HG02973 (cell line): ENCODE measurements around the gene FOXA3.

ENCODE experiments used
- ATAC-seq: cut with Tn5 transposase; IDR thresholded peaks from one replicate; pipeline ENCODE4 v1.9.1; 2021; ENCODE audit warnings: moderate library complexity; ENCODE audit not compliant: unreplicated experiment

FOXA3 gene

GRCh38 chr19:45872095-45872919 lies 8.2 kb downstream of the FOXA3 start:
- ATAC-seq, result no peak

DNA sequence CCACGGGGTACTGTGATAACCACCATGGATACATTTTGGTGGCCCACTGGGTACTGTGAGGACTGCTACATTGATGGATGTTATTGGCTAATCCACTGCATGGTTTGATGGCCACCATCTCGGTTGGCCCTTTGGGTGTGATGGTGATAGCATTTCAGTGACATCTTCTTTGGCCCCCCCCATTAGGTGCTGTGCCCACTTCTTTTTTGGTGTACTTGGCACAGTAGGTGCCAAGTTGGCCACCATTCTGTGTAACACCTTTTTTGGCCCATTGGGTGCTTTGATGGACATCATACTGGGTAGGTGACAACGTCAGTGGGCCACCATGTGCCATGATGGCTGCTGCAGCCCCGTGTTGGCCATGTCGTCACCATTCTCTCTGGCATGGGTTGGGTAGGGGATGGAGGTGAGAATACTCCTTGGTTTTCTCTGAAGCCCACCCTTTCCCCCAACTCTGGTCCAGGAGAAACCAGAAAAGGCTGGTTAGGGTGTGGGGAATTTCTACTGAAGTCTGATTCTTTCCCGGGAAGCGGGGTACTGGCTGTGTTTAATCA lies 9.2 kb downstream of the FOXA3 start:
- no peak for ATAC-seq

GRCh38 chr19:45874620-45874966 lies 10.5 kb downstream of the FOXA3 start:
- no peak for ATAC-seq

- no peak for ATAC-seq
Observed at GRCh38 chr19:45876161-45876410, 12.0 kb downstream of the FOXA3 start.

GRCh38 chr19:45876411-45877197 lies 12.5 kb downstream of the FOXA3 start:
- ATAC-seq, result no peak

DNA sequence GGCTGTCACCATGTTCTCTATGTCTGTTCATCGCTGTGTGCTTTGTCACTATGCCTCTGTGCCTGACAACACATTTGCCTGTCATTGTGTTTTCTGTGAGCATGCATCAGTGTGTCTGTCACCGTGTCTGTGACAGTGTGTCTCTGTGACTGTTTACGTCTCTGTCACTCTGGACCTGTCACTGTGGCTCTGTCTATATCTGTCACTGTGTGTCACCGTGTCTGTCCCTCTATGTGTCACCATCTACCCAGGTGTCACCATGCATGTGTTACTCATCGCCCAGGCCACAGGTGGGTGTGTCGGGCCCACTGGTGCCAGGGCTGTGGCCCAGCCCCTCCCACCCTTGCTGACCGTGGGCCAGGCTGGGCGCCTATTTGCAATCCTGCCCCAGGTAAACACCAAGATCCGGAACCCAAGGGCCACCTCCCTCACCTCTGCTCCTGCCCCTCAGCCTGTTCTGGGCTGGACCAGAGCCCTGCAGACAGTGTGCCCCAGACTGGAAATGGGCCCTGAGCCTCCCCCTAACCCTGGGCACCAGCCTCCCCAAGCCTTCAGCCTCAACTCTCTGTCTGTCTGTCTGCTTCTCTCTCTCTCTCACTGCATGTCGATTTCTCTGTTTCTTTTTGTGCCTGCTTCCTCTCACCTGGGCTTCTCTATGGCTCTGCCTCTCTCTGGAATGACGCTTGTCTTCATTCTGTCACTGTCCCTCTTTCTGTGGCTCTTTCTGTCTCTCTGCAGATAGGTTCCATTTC lies 14.1 kb downstream of the FOXA3 start:
- ATAC-seq, result no peak

DNA sequence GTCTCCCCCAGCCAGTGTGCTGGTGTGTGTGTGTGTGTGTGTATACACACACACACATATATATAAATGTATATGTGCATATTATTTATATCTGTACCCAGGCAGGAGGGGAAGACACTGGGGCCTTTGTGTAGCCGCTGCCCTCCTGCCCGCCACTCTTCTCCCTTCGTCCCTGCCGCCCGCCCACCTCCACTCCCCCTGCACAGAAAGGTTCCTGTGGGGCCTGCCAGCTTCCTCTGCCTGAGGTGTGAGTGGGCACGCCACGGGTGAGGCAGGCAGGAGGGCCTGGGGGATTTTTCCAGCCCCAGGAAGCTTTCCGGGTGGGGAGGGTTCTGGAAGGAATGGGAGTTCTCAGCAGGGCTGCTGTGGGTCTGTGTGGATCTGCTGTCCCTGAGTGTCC lies 14.9 kb downstream of the FOXA3 start:
- ATAC-seq, result no peak

- ATAC-seq, result no peak
Observed at GRCh38 chr19:45879971-45880370, 15.8 kb downstream of the FOXA3 start.

GRCh38 chr19:45881082-45881908 lies 17.2 kb downstream of the FOXA3 start:
- ATAC-seq, result no peak

- no peak for ATAC-seq
Observed at GRCh38 chr19:45881909-45882528, 17.9 kb downstream of the FOXA3 start.

DNA sequence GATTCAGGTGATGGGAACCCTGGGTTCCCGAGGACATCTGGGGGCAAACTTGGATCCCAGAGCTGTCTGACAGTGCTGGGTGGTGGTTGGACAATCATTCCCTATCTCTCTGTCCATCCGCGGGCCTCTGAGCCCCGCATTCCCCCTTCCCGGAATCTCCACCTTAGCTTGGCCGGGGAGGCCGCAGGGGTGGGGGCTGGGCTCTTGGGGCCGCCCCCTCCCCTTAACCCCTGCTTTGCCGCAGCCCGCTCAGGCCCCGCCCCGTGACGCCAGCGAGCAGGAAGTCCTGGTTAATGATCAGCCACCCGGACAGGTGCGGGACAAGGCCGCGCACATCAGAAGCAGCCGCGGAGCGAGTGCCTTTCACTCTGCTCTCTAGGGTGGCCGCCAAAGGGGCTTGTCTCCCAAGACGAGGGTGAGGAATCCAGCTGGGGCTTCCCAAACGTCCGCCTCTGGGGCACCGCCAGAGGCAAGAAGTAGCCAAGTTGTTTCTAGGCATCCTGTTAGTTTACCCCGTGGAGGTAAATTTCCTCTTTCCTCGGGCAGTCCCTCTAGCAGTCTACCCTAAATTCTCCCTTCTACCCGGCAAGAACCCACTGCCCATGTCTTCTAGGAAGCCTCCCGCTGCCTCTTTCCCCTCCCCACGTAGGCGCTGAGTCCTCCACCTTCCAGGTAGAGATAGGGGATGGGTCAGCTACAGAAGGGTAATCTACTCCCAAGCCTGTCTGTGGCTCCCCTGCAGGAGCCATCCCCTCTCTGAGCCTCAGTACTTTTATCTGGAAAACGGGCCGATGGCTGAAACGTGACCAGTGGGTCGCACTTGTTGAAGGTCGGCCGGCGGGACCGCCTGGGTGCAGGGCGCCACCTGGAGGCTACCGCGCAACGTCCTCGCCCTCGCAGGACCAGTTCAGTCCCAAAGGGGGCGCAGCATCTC lies 18.8 kb downstream of the FOXA3 start:
- no peak for ATAC-seq

- ATAC-seq, result no peak
Observed at GRCh38 chr19:45883586-45883880, 19.4 kb downstream of the FOXA3 start.

DNA sequence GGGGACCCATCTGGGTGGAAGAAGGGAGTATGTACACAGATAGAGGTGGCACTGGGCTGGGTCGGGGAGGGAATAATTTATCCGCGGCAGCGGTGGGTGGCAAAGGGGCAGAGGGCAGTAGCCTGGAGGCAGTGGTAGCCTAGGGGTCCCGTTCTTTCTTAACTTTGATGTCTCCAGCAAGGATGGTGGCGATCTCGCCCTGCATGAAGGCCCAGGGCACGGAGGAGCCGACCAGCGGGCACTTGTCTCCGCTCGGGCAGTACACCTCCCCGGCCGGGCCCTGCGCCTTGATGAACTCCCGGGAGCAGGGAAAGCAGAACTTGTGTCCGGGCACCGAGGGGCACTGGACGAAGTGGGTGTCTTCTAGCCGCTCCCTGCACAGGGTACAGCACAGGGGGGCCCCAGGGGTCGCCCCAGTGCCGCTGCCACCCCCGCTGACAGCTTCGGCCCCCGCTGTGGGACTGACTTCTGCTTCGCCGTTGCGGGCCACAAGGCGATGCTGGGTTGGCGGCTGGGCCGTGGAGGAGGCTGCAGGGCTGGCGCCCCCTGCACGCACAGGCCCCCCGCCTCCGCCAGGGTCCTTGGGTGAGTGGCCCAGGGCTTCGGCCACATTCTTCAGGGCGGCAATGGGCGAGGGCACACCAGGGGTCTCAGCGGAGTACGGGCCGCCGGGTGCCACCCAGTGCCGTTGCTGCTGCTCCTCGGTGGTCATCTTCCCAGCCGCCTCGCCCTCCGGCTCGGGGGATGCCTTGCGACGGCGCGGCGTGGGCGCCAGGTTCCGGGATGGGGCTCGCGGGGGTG lies 20.0 kb downstream of the FOXA3 start:
- ATAC-seq, result no peak

GRCh38 chr19:45884682-45885555 lies 20.8 kb downstream of the FOXA3 start:
- no peak for ATAC-seq

- peak; percentile 43 for ATAC-seq
Observed at GRCh38 chr19:45885556-45886426, 21.7 kb downstream of the FOXA3 start, which contains the start of gene IRF2BP1. Gene IRF2BP1 (minus strand): TSS chr19:45886141. CDS start chr19:45885774, 367 bp downstream.

GRCh38 chr19:45886427-45887199 lies 22.5 kb downstream of the FOXA3 start:
- ATAC-seq, result peak; percentile 43
